Renal pelvis (tissue), 4 donors: Measurements from ENCODE around the gene REV3L. TPM values are rescaled to one million over a fixed set of nuclear protein-coding genes. Genes with fewer than 3 reads are reported as not detected.
"Not testable (repeated sequence)": the region's sequence is repeated elsewhere in the genome, so short reads cannot be mapped to it uniquely, and the experiment has no call there.

Experiments used
- DNase-seq: peaks from one replicate; pipeline ENCODE4 v3.0.0-alpha.2; 2013
- polyA plus RNA-seq, 3 donors: library from polyadenylated mRNA; unstranded; fragments of 120-200 nt; gene quantifications; one replicate each; pipeline ENCODE4 v1.2.1, GENCODE V29; 2013; ENCODE audit not compliant: insufficient read length in 3 of 3

Gene REV3L
- polyA plus RNA-seq, 3 donors: 36.9 to 42.7 (median 39.8) TPM

- not testable (repeated sequence) for DNase-seq
Observed at GRCh38 chr6:111300938-111301800, 181.8 kb downstream of the REV3L start.

- no peak for DNase-seq
Observed at GRCh38 chr6:111297776-111298175, 185.2 kb downstream of the REV3L start.

- no peak for DNase-seq
Observed at GRCh38 chr6:111294374-111294967, 188.5 kb downstream of the REV3L start.

GRCh38 chr6:111291336-111292259 is 191.4 kb downstream of the REV3L start:
- DNase-seq: no peak

- not testable (repeated sequence) for DNase-seq
Observed at GRCh38 chr6:111290689-111291335, 192.2 kb downstream of the REV3L start.

DNA sequence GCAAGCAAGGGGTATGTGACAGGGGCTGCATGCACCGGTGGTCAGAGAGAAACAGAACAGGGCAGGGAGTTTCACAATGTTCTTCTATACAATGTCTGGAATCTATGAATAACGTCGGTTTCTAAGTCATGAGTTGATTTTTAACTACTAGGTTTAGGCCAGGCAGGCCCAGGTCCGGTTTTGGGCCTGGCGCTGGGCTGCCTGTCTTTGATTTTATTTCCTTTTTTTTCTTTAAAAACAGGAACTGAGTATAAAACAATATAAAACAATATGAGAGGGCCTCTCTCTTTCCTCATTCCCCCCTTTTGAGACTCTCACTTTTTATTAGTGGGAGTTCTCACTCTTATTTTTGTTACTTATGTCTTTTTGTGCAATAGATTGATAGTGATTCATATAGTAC is 198.7 kb downstream of the REV3L start:
- not testable (repeated sequence) for DNase-seq

DNA sequence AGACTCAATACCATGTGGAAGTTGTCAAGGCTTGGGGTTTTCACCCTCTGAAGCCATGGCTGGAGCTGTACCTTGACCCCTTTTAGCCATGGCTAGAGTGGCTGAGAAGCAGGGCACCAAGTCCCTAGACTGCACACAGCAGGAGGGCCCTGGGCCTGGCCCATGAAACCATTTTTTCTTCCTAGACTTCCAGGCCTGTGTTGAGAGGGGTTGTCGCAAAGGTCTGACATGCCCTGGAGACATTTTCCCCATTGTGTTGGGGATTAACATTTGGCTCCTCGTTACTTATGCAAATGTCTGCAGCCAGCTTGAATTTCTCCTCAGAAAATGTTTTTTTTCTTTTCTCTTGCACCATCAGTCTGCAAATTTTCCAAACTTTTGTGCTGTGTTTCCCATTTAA is 199.3 kb downstream of the REV3L start:
- no peak for DNase-seq

DNA sequence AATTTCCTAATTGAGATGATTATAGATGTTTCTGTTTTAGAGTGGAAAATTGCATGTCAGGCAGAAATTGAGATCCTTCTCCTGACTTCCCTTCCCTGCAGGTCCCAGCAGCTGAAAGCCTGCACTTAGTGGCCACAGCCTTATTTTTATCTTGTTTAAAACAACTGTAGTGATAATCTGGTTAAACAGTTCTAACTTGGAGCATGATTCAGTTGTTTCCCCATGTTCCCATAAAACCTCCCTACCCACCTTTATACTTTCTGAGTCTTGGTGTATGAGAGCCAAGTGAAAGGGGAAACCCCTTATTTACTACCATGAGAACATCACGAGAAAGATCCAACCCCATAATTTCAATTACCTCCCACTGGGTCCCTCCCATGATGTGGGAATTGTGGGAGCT is 200.5 kb downstream of the REV3L start:
- DNase-seq: no peak

DNA sequence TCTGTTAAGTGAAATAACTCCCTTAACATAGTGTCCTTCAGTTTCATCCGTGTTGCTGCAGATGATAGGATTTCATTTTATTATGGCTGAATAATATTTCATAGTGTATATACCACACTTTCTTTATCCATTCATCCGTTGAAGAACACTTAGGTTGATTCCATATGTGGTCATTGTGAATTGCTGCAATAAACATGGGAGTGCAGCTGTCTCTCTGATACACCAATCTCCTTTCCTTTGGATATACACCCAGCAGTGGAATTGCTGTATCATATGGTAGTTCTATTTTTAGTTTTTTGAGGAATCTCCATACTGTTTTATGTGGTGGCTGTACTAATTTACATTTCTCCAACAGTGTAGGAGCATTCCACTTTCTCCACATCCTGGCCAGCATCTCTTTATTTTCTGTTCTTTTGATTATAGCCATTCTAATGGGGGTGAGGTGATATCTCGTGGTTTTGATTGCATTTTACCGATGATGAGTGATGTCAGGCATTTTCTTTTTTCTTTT is 202.5 kb downstream of the REV3L start:
- DNase-seq: no peak

GRCh38 chr6:111278731-111279130 is 204.3 kb downstream of the REV3L start:
- no peak for DNase-seq

DNA sequence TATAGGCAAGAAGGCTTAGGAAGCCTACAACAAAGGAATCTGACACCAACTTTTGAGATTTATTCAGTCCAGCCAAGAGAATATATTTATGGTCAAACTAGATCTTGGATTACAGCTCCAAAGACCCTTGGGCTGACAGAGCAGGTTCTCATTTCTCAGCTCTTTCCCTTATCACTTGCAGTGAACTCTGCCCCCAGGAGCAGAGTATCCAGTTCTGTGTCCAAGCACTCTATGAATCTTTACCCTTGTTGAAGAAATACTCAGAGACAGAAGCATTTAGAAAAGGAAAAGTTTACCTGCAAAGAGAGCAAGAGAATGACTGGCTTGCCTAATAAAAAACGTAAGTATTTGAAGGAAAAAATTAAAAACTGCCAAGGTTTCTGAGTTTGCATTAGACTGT is 205.2 kb downstream of the REV3L start:
- no peak for DNase-seq

- DNase-seq: no peak
Observed at GRCh38 chr6:111276736-111277135, 206.3 kb downstream of the REV3L start.

- DNase-seq: no peak
Observed at GRCh38 chr6:111276335-111276734, 206.7 kb downstream of the REV3L start.

GRCh38 chr6:111274593-111275217 is 208.3 kb downstream of the REV3L start:
- DNase-seq: no peak

DNA sequence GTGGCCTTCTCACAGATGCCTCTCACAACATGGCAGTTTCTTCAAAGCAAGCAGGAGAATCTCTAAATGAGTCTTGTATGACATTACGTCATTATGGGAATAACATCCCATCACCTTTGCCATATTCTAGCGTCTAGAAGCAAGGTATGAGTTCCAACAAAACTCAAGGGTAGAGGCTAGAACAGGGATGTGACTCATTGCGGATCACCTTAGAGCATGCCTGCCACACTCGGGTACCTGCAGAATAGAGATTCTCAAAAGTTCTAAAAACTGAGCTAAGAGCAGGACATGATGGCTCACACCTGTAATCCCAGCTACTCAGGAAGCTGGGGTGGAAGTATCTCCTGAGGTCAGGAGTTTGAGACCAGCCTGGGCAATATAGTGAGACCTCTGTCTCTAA is 212.9 kb downstream of the REV3L start:
- no peak for DNase-seq

DNA sequence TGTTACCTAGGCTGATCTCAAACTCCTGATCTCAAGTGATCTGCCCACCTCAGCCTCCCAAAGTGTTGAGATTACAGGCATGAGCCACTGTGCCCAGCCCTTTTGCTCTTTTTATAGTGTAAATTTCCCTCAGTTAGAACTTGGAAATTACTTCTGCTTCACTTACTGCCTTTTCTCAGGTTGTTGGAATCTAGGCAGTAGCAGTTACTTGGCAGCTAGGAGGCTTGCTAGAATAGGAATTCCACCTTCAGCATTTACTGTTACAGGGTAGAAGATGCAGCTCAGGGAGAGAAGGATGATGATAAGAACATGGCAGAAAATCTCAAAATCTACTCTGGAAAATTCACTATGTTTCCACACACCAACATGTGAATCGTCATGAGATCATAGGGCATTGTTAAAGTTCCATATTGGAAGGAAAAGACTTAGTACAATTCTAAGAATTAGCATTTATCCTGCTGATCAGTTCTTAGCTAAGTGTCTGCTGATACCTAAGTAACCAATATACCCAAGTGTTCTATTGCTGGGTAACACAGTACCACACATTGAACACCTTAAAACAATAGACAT is 213.5 kb downstream of the REV3L start:
- no peak for DNase-seq

DNA sequence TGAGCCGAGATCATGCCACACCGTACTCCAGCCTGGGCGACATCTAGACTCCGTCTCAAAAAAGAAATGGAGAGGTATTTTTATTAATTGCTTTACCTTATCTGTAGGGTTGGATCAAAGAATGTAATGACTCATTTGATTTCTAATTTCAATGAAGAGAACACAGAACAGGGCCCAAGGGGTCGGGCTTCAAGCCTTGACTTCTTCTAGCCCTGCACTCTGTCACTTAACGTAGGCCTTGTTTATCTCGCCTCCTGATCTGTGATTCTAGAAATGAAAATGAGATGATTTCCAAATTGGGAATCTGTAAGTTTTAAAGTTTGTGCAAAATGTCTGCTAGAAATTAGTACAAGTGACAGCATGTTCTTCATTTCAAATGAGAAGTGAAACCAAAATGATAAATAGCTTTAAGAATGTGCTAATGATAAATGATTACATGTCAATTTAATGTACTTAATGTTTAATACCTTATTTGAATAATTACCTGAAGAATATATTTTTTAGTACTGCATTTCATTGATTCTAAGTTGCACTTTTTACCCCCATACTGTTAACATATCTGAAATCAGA is 215.2 kb downstream of the REV3L start:
- no peak for DNase-seq

DNA sequence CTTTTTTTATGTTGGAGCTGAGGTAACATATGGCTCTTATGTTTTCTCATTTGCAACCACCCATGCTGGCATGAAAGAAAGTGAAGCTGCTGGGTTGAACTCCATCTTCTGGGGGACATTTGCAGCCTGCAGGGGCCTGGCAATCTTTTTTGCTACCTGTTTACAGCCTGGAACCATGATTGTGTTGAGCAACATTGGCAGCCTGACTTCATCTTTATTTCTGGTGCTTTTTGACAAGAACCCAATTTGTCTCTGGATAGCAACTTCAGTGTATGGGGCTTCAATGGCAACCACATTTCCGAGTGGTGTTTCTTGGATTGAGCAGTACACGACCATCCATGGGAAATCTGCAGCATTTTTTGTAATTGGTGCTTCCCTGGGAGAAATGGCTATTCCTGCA is 216.7 kb downstream of the REV3L start:
- DNase-seq: no peak

DNA sequence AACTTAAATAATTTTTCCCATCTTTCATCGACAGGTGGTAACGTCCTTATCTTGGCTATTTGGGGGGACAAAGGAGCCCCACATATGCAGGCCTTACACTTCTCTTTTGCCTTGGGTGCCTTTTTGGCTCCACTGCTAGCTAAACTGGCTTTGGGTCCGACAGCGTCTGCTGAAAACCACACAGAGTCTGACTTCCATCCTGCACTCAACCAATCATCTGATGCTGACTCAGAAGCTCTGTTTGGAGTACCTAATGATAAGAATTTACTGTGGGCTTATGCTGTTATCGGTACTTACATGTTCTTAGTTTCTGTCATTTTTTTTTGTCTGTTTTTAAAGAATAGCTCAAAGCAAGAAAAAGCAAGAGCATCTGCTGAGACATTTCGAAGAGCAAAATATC is 217.2 kb downstream of the REV3L start:
- no peak for DNase-seq

GRCh38 chr6:111263837-111264236 is 219.2 kb downstream of the REV3L start:
- no peak for DNase-seq
